ENCODE measurements around the gene RXFP1. TPM values are rescaled to one million over a fixed set of nuclear protein-coding genes. Genes with fewer than 3 reads are reported as not detected.
A peak's percentile ranks its signal among the peaks of the same experiment; 100 is the strongest.

The RXFP1 gene
- total and polyA plus RNA-seq, 2 donors from 2014 or later: 1.4 to 1.7 TPM

- H3K9ac ChIP-seq (ENCODE audit: low read length in 3 of 3): no peak overlapping the region
- no peak overlapping the region for H3K4me3 ChIP-seq (ENCODE audit: low read length in 3 of 3)
- H3K27ac ChIP-seq (ENCODE audit: low read depth in 2 of 2, low read length in 2 of 2): no peak overlapping the region
- H3K36me3 ChIP-seq (ENCODE audit: control insufficient read depth in 2 of 3, insufficient read depth in 3 of 3, low read length in 3 of 3): no peaks in the 10 kb centered on the region
- no peaks in the 10 kb centered on the region for H3K9me3 ChIP-seq (ENCODE audit: control insufficient read depth in 2 of 3, insufficient read depth in 1 of 3, low read length in 3 of 3)
- no peaks in the 10 kb centered on the region for H3K27me3 ChIP-seq (ENCODE audit: control insufficient read depth, insufficient read depth, low read length)
- no peaks in the 10 kb centered on the region for H3K4me1 ChIP-seq (ENCODE audit: control insufficient read depth in 2 of 3, insufficient read depth in 2 of 3, low read depth in 1 of 3, low read length in 3 of 3)
- DNase-seq (no peak), FAIRE-seq (peak; percentile 72)
- no peak for TF ChIP-seq CTCF (IDR thresholded peaks at IDR 0.05; ENCODE audit: borderline replicate concordance, extremely low read depth, insufficient read depth)
- intact Hi-C loops (cut with DNase I): no loop called here
Observed at GRCh38 chr4:158604369-158604768, 82.7 kb downstream of the RXFP1 start.

GRCh38 chr4:158605393-158605792, 83.7 kb downstream of the RXFP1 start:
- Histone ChIP-seq H3K27ac (ENCODE audit: low read depth in 2 of 2, low read length in 2 of 2) (no peak overlapping the region), H3K9ac (ENCODE audit: low read length in 3 of 3) (no peak overlapping the region), H3K27me3 (ENCODE audit: control insufficient read depth, insufficient read depth, low read length) (no peaks in the 10 kb centered on the region), H3K4me3 (ENCODE audit: low read length in 3 of 3) (no peak overlapping the region), H3K36me3 (ENCODE audit: control insufficient read depth in 2 of 3, insufficient read depth in 3 of 3, low read length in 3 of 3) (no peaks in the 10 kb centered on the region), H3K9me3 (ENCODE audit: control insufficient read depth in 2 of 3, insufficient read depth in 1 of 3, low read length in 3 of 3) (no peaks in the 10 kb centered on the region), H3K4me1 (ENCODE audit: control insufficient read depth in 2 of 3, insufficient read depth in 2 of 3, low read depth in 1 of 3, low read length in 3 of 3) (no peaks in the 10 kb centered on the region)
- TF ChIP-seq CTCF (IDR thresholded peaks at IDR 0.05; ENCODE audit: borderline replicate concordance, extremely low read depth, insufficient read depth): no peak
- intact Hi-C loops (cut with DNase I): no loop called here
- no peak for FAIRE-seq
- no peak for DNase-seq

- DNase-seq (no peak), FAIRE-seq (no peak)
- H3K27ac ChIP-seq (ENCODE audit: low read depth in 2 of 2, low read length in 2 of 2): no peak overlapping the region
- no peak overlapping the region for H3K4me3 ChIP-seq (ENCODE audit: low read length in 3 of 3)
- no peak for TF ChIP-seq CTCF (IDR thresholded peaks at IDR 0.05; ENCODE audit: borderline replicate concordance, extremely low read depth, insufficient read depth)
- H3K4me1 ChIP-seq (ENCODE audit: control insufficient read depth in 2 of 3, insufficient read depth in 2 of 3, low read depth in 1 of 3, low read length in 3 of 3): no peaks in the 10 kb centered on the region
- H3K9ac ChIP-seq (ENCODE audit: low read length in 3 of 3): no peak overlapping the region
- intact Hi-C loops (cut with DNase I): no loop called here
- no peaks in the 10 kb centered on the region for H3K27me3 ChIP-seq (ENCODE audit: control insufficient read depth, insufficient read depth, low read length)
- no peaks in the 10 kb centered on the region for H3K36me3 ChIP-seq (ENCODE audit: control insufficient read depth in 2 of 3, insufficient read depth in 3 of 3, low read length in 3 of 3)
- no peaks in the 10 kb centered on the region for H3K9me3 ChIP-seq (ENCODE audit: control insufficient read depth in 2 of 3, insufficient read depth in 1 of 3, low read length in 3 of 3)
Observed at GRCh38 chr4:158606969-158607368, 85.3 kb downstream of the RXFP1 start.

- intact Hi-C loops (cut with DNase I): no loop called here
- H3K4me3 ChIP-seq (ENCODE audit: low read length in 3 of 3): no peak overlapping the region
- FAIRE-seq (no peak), DNase-seq (no peak)
- no peak overlapping the region for H3K9ac ChIP-seq (ENCODE audit: low read length in 3 of 3)
- H3K27ac ChIP-seq (ENCODE audit: low read depth in 2 of 2, low read length in 2 of 2): no peak overlapping the region
- H3K4me1 ChIP-seq (ENCODE audit: control insufficient read depth in 2 of 3, insufficient read depth in 2 of 3, low read depth in 1 of 3, low read length in 3 of 3): no peaks in the 10 kb centered on the region
- peaks cover 0 to 3% (median 0%) of the 10 kb centered on the region in 3 donors for H3K9me3 ChIP-seq (ENCODE audit: control insufficient read depth in 2 of 3, insufficient read depth in 1 of 3, low read length in 3 of 3)
- no peaks in the 10 kb centered on the region for H3K36me3 ChIP-seq (ENCODE audit: control insufficient read depth in 2 of 3, insufficient read depth in 3 of 3, low read length in 3 of 3)
- H3K27me3 ChIP-seq (ENCODE audit: control insufficient read depth, insufficient read depth, low read length): no peaks in the 10 kb centered on the region
- no peak for TF ChIP-seq CTCF (IDR thresholded peaks at IDR 0.05; ENCODE audit: borderline replicate concordance, extremely low read depth, insufficient read depth)
Observed at GRCh38 chr4:158609116-158609515, 87.4 kb downstream of the RXFP1 start.

Measured in kidney (tissue), 14 donors.